BJ (cell line): ENCODE results near the gene PPP1R12B. TPM values are rescaled to one million over a fixed set of nuclear protein-coding genes. Genes with fewer than 3 reads are reported as not detected.
"Not testable (repeated sequence)": the region's sequence is repeated elsewhere in the genome, so short reads cannot be mapped to it uniquely, and the experiment has no call there.

Source experiments
- CTCF ChIA-PET: fragments of 350-600 bp; formaldehyde crosslinking; extraction: SDS; loops from one replicate; lab custom pipeline; 2021; ENCODE audit warnings: antibody characterized with exemption, inconsistent platforms; lab: Yijun Ruan, JAX
- POLR2A ChIA-PET: fragments of 300-600 bp; sonication (Branson Sonifier 250); formaldehyde crosslinking; extraction: SDS; loops from one replicate; lab custom pipeline; 2021; ENCODE audit warnings: antibody characterized with exemption; lab: Charles Lee
- DNase-seq: peaks from one replicate; pipeline ENCODE4 v3.0.0-alpha.2; 2011; ENCODE audit warnings: low read depth
- H3K27me3 ChIP-seq: 2 replicates; pipeline ENCODE4 v1.6.0; 2011; ENCODE audit warnings: low read length; ENCODE audit not compliant: control insufficient read depth, insufficient read depth
- H3K36me3 ChIP-seq: 2 replicates; pipeline ENCODE4 v1.5.1; 2011; ENCODE audit warnings: low read length; ENCODE audit not compliant: control insufficient read depth, insufficient read depth
- H3K4me3 ChIP-seq: 2 replicates; pipeline ENCODE4 v1.5.1; 2011; ENCODE audit warnings: low read depth, mild to moderate bottlenecking, control low read depth, low read length
- CTCF ChIP-seq: IDR thresholded peaks from 2 replicates; pipeline ENCODE4 v1.5.1; 2011; ENCODE audit warnings: low read depth, mild to moderate bottlenecking, control low read depth, inconsistent platforms, low read length, moderate library complexity; ENCODE audit not compliant: insufficient read depth
- polyA plus RNA-seq: library from polyadenylated mRNA; depleted of rRNA; stranded (reverse); fragments of >200 nt; gene quantifications from 2 replicates; pipeline ENCODE4 v1.2.3, GENCODE V29; 2011

Gene PPP1R12B
- polyA plus RNA-seq, 1 experiment = 9.4 TPM

GRCh38 chr1:202531472-202531811 is 182.9 kb downstream of the PPP1R12B start:
- ChIA-PET CTCF (no interaction called here), POLR2A (no interaction called here)
- Histone ChIP-seq H3K27me3 (no peaks in the 10 kb centered on the region), H3K36me3 (no peaks in the 10 kb centered on the region), H3K4me3 (no peak overlapping the region)
- TF ChIP-seq CTCF = no peak
- no peak for DNase-seq

GRCh38 chr1:202531812-202532616 is 183.5 kb downstream of the PPP1R12B start:
- H3K4me3 ChIP-seq, H3K27me3 ChIP-seq, POLR2A ChIA-PET, H3K36me3 ChIP-seq, DNase-seq, CTCF ChIA-PET: not testable (repeated sequence)

- POLR2A ChIA-PET = interaction anchor here (0.6 to 0.8 kb wide), 2 partner anchors 16 to 38 kb away, joined by 3 to 8 read pairs; no protein-coding TSS in a partner anchor
- H3K27me3 ChIP-seq, CTCF ChIA-PET, DNase-seq, H3K36me3 ChIP-seq: not testable (repeated sequence)
- H3K4me3 ChIP-seq = peak overlapping the region; percentile 24
These were observed 190.7 kb downstream of the PPP1R12B start for GRCh38 chr1:202539166-202539574.

GRCh38 chr1:202539583-202539982 is 191.1 kb downstream of the PPP1R12B start:
- H3K36me3 ChIP-seq, CTCF ChIA-PET, H3K27me3 ChIP-seq, DNase-seq: not testable (repeated sequence)
- H3K4me3 ChIP-seq = peak overlapping the region; percentile 24
- POLR2A ChIA-PET = interaction anchor here (0.6 to 0.8 kb wide), 2 partner anchors 15 to 37 kb away, joined by 3 to 8 read pairs; no protein-coding TSS in a partner anchor

- ChIA-PET CTCF (no interaction called here), POLR2A (no interaction called here)
- H3K36me3 ChIP-seq = no peaks in the 10 kb centered on the region
- no peak for TF ChIP-seq CTCF
- peak overlapping the region; percentile 24 for H3K4me3 ChIP-seq
- no peaks in the 10 kb centered on the region for H3K27me3 ChIP-seq
- no peak for DNase-seq
These were observed 191.5 kb downstream of the PPP1R12B start for GRCh38 chr1:202540014-202540413.

GRCh38 chr1:202540448-202540847 is 191.9 kb downstream of the PPP1R12B start:
- H3K27me3 ChIP-seq = no peaks in the 10 kb centered on the region
- POLR2A ChIA-PET = no interaction called here
- CTCF ChIA-PET = interaction anchor here (1.2 kb wide), 1 partner anchor 22 kb away, joined by 5 read pairs; no protein-coding TSS in a partner anchor
- H3K4me3 ChIP-seq = 0 out of 2 replicates have a peak overlapping the region, but pooled peaks have one; percentile 1
- no peak for TF ChIP-seq CTCF
- no peak for DNase-seq
- H3K36me3 ChIP-seq = no peaks in the 10 kb centered on the region

GRCh38 chr1:202540858-202541257 is 192.4 kb downstream of the PPP1R12B start:
- CTCF ChIA-PET = interaction anchor here (1.2 kb wide), 1 partner anchor 21 kb away, joined by 5 read pairs; no protein-coding TSS in a partner anchor
- DNase-seq, H3K27me3 ChIP-seq, POLR2A ChIA-PET, H3K36me3 ChIP-seq: not testable (repeated sequence)
- H3K4me3 ChIP-seq = peak overlapping the region; percentile 1; the same call in 1 of the 2 replicates

- POLR2A ChIA-PET, DNase-seq, H3K4me3 ChIP-seq, H3K36me3 ChIP-seq, CTCF ChIA-PET, H3K27me3 ChIP-seq: not testable (repeated sequence)
These were observed 193.9 kb downstream of the PPP1R12B start for GRCh38 chr1:202542415-202542814.

- CTCF ChIA-PET = interaction anchor here (0.6 to 1.7 kb wide), 2 partner anchors 25 to 28 kb away, joined by 3 read pairs; no protein-coding TSS in a partner anchor
- peak; percentile 62 for DNase-seq
- POLR2A ChIA-PET, H3K4me3 ChIP-seq, H3K36me3 ChIP-seq, H3K27me3 ChIP-seq: not testable (repeated sequence)
These were observed 195.0 kb downstream of the PPP1R12B start for GRCh38 chr1:202543537-202543936.
